ENCODE results near the gene MYOM1.
"Not testable (repeated sequence)": the region's sequence is repeated elsewhere in the genome, so short reads cannot be mapped to it uniquely, and the experiment has no call there.

The MYOM1 gene

DNA sequence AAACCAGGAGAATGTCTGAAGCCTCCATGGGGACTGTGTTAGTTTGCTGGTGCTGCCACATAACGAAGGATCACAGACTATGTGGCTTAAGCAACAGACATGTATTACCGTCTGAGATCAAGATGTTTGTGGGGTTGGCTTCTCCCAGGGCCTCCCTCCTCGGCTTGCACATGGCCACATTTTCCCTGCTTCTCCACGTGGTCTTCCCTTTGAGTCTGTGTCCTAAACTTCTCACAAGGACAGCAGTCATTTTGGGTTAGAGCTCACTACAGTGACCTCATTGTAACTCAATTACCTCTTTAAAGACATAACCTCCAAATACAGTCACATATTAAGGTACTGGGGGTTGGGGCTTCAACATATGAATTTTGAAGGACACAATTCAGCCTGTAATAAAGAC lies 162.2 kb downstream of the MYOM1 start:
- DNase-seq (ENCODE audit: low spot score): no peak

DNA sequence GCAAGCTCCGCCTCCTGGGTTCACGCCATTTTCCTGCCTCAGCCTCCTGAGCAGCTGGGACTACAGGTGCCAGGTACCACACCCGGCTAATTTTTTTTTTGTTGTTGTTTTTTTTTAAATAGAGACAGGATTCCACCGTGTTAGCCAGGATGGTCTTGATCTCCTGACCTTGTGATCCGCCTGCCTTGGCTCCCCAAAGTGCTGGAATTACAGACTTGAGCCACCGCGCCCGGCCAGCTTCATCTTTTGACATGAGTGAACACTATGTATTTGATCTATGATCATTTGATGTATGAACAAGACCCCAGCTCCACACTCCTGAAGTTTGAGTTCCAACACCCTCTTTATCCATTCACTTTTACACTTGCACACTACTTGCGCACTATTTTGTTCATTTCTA lies 163.5 kb downstream of the MYOM1 start:
- no peak for DNase-seq (ENCODE audit: low spot score)

DNA sequence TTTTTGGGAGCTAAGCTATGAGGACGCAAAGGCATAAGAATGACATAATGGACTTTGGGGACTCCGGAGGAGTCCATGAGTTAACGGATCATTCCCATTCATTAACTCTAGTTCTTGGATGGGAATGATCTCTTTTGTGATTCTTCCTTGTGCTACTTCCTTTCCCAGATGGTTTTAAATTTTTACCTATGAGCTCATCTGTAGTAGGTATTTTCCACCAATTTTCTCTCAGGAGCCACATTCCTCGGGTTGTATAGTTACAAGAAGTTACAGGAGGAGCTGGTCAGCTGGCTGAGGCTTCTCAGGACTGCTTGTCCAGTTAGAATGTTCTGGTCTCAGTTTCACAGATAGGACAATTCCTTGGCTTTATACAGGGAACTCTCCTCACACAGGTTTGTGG lies 164.0 kb downstream of the MYOM1 start:
- DNase-seq (ENCODE audit: low spot score): no peak

DNA sequence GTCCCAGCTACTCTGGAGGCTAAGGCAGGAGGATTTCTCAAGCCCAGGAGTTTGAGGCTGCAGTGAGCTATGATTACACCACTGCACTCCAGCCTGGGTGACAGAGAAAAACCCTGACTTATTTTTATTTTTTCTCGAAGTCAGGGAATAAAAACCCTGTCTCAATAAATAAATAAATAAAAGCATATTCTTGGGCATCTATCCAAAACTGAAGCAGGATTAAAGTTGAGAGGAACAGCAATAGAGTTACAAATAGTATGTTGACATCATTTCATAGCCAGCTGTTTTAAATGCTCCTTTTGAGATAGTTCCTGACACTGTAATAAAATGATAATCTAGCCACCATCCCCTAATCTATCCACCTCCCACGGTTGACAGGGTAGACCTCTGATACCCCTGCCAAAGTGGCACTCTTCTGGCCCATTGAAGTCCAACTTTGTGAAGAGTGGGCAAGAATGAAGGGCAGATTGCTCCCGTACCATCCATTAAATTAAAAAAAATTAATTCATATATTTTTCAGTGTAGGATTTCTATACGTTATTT lies 164.5 kb downstream of the MYOM1 start:
- no peak for DNase-seq (ENCODE audit: low spot score)

DNA sequence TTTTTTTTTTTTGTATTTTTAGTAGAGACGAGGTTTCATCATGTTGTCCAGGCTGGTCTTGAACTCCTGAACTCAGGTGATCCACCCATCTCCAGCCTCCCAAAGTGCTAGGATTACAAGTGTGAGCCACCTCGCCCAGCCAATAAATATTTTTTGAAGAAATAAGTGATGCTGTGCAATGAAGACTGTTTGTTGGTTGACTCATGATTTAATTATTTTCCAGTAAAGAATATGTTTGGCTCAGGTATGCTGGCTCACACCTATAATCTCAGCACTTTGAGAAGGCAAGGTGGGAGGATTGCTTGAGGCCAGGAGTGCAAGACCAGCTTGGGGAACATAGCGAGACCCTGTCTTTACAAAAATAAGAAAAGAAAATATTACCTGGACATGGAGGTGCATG lies 165.0 kb downstream of the MYOM1 start:
- DNase-seq (ENCODE audit: low spot score): no peak

DNA sequence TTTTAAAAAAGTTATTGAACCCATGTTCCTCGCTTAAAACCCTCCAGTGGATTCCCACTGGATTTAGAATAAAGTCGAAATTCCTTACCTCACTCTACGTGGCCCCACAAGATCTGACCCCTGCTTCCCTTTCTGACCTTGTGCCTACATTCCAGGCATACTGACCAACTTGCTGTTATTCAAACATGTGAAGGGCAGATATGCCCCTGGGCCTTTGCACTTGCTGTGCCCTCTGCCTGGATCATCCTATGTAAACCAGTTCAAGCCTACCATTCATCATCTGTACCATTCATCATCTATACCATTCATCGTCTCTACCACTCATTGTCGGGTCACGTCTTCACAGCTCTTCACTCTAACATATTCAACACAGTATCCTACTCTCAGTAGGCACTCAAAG lies 165.6 kb downstream of the MYOM1 start:
- DNase-seq (ENCODE audit: low spot score): no peak

DNA sequence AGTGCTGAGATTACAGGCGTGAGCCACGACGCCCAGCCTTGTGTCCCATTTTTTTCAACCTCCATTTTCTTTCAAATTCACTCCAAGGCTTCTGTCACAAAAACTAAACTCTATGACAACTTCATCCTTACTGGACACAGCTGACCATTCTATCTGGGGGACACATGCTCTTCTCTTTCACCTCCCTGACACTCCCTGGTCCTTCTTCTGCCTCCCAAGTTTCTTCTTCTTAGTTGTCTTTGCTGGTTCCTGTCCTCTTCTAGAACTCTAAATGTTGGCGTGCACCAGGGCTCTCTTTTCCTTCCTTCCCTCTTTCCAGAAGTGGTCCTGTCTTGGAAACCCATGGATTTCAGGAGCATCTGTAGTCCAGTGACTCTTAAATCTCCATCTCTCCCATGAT lies 166.7 kb downstream of the MYOM1 start:
- no peak for DNase-seq (ENCODE audit: low spot score)

DNA sequence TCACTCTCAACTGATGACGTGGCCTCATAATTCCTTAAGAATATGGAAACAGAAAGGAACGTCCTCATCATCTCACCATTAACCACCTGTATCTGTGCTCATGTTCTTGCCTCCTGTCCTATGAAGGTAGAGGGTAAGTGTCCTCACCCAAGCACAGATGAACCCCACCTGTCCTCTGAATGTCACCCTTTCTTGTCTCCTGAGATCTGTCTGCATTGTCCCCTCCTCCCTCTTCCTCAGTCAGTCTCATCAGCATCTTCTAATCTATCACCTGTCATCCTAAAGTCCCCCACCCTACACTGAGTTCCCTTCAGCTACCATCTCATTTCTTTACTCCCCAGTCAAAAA lies 167.4 kb downstream of the MYOM1 start:
- no peak for DNase-seq (ENCODE audit: low spot score)

DNA sequence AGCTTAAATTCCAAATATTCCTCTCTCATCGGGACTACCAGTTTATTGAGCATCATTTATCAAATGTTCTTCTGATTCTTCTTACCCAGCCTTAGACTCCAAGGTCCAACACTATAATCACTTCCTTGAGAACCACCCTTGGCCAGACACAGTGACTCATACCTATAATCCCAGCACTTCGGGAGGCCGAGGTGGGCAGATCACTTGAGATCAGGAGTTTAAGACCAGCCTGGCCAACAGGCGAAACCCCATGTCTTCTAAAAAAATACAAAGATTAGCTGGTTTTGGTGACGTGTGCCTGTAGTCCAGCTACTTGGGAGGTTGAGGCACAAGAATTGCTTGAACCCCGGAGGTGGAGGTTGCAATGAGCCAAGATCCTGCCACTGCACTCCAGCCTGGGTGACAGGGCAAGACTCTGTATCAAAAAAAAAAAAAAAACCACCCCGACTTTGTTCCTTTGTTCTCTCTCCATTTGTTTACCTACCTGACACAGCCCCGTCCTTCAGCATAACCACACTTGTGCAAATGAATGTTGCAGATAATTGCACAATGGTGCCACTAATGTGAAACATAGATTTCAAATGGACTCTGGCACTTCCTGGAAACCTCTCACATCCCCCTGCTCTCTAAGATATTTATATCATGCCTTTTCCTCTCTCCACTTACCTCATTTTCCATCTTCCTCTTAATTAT lies 167.9 kb downstream of the MYOM1 start:
- no peak for DNase-seq (ENCODE audit: low spot score)

DNA sequence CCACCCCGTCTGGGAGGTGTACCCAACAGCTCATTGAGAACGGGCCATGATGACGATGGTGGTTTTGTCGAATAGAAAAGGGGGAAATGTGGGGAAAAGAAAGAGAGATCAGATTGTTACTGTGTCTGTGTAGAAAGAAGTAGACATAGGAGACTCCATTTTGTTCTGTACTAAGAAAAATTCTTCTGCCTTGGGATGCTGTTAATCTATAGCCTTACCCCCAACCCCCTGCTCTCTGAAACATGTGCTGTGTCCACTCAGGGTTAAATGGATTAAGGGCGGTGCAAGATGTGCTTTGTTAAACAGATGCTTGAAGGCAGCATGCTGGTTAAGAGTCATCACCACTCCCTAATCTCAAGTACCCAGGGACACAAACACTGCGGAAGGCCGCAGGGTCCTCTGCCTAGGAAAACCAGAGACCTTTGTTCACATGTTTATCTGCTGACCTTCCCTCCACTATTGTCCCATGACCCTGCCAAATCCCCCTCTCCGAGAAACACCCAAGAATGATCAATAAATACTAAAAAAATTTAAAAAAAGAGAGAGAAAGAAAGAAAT lies 169.8 kb downstream of the MYOM1 start:
- DNase-seq (ENCODE audit: low spot score): not testable (repeated sequence)

DNA sequence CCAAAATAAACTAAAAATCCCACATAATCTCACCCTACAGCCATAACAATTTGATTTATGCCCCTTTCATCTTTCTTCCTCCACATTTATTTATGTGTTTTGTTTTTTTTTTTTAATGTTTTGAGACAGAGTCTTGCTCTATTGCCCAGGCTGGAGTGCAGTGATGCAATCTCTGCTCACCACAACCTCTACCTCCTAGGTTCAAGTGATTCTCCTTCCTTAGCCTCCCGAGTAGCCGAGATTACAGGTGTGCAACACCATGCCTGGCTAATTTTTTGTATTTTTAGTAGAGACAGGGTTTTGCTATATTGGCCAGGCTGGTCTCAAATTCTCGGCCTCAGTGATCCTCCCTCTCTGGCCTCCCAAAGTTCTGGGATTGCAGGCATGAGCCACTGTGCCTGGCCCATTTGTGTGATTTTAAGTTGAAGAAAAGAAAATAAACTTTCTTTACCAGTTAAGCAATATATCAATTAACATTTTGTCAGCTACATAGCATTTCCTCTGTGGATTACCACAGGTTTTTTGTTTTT lies 170.9 kb downstream of the MYOM1 start:
- DNase-seq (ENCODE audit: low spot score): no peak

DNA sequence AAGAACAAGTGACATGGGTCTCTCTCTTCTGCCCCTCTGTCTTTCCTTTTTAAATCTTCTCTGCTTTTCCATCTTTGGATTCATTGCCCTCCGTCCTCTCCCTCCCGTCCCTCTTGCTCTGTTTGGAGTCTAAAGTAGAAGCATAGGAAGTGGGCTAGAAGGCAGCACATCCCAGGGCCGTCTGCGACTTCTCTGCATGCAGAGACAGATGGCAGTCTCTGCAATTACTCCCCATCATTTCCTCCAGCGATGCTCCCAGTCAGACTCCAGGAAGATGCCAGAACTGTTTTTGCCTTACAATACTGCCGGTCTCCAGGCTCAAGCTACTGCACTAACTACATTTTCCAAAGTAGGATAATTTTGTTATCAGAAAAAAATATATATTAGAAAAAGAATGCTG lies 171.6 kb downstream of the MYOM1 start:
- DNase-seq (ENCODE audit: low spot score): peak; percentile 26

DNA sequence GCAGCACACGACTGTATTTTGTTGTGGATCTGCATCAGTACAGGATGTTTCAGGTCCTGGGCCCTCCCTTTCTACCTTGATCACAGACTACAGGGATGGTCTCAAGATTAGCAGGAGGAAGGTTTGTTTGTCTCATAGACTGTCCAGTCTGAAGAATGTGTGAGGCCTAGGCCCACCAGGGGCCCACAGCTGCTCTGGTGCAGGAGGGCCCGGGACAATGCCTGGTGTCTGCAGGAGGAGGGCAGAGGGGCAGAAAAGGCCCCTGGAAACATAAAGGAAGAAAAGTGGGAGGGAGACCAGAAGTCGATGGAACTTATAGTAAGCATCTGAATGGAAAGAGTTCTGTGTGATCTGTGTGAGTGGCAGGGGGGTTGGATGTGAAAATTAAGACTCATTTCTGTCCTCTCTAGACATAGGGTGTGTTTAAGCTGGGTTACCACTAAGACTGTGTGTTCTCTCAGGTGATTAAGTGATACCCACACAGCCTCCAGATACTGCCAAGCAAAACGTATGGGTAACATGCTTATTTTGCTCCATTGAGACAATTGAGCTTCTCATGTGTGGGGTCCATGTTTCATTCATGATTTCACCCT lies 173.5 kb downstream of the MYOM1 start:
- no peak for DNase-seq (ENCODE audit: low spot score)

DNA sequence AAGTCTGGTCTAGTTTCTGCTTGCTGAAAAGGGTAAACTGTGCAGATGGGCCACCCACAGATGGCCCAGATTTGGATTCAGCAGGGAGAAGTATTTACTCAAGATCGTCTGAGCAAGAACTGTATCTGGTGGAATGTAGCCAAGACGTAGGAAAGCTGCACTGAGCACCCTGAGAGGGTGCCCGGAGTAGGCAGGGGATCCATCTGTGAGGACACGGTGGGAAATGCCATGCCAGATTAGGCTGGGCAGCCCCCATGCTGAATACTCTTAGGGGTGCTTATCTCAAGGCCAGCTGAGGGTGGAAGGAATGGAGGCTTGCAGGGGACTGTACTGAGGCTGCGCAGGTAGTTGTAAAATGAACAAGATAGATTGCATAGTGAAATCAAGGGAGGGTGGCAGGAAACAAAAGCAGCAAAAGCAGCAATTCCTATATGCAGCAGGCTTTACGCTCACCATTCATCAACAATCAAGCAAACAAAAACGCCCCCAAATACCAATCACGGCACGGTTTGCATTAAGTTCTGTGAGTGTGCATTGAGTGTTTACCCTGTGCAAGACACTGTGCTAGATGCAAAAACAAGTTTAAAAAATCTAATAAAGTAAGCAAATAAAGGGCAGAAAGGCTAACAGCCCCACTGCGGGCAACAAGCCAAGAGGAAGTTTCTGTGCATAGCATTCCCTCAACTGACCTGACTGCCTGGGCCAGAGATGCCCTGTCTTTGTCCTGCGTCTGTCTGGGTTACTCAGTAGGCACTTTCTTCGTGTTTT lies 174.7 kb downstream of the MYOM1 start:
- no peak for DNase-seq (ENCODE audit: low spot score)

DNA sequence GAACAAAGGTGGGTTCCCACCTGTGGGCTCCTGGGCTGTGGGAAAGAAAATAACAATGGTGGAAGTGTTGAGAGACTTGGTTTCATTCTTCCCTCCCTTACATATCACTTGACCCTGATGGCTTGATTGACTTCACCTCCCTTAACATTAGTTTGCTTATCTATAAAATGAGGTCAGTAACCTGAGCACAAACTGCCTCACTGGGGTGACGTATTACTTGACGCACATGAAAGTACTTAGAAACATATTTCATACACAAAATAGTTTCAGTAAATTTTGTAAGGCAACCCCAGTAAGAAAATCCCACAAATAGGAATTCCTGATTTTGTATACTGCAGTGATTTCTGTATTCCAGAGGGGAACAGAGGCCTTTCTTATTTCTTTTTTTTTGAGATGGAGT lies 177.4 kb downstream of the MYOM1 start:
- DNase-seq (ENCODE audit: low spot score): no peak

DNA sequence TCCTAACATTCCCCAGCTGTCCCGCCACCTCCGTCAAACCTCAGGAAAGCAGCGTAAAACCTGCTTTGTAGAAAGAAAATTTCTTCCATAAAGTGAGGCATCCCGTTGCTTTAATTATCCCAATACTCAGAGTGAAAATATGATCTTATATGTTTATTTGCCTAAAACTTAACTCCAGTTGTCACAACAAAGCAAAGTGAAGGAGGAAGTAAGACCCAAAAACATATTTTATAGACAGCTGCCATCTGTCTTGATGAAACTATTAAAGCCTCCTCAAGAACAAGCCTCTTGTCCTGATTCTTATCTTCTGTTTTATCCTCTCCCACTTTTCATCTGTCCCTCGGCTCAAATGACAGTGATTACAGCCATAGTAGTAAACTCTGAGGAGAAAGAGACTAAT lies 177.9 kb downstream of the MYOM1 start:
- DNase-seq (ENCODE audit: low spot score): no peak

DNA sequence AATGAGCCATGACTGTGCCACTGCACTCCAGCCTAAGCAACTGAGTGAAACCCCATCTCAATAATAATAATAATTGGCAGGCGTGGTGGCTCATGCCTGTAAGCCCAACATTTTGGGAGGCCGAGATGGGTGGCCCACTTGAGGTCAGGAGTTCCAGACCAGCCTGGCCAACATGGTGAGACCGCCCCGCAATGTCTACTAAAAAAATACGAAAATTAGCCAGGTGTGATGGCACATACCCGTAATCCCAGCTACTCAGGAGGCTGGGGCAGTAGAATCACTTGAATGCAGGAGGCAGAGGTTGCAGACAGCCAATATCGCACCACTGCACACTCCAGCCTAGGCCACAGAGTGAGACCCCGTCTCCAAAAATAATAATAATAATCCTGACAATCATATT lies 178.9 kb downstream of the MYOM1 start:
- no peak for DNase-seq (ENCODE audit: low spot score)

DNA sequence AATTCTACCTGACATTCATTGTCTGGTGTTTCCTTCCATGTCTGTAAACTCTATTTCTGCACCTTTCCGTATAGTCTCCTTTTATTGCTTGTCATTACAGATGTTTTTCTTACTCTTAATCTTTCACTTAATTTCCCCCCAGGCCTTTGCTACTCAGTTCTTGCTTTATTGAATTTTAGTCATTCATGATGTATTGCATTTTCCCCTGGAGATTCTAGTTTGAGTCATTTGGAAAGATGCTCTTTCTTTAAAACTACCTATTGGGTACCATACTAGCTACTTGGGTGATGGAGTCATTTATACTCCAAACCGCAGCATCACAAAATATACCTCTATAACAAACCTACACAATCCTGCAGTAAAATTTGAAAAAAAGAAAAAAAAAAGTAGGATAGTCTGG lies 179.6 kb downstream of the MYOM1 start:
- DNase-seq (ENCODE audit: low spot score): no peak

DNA sequence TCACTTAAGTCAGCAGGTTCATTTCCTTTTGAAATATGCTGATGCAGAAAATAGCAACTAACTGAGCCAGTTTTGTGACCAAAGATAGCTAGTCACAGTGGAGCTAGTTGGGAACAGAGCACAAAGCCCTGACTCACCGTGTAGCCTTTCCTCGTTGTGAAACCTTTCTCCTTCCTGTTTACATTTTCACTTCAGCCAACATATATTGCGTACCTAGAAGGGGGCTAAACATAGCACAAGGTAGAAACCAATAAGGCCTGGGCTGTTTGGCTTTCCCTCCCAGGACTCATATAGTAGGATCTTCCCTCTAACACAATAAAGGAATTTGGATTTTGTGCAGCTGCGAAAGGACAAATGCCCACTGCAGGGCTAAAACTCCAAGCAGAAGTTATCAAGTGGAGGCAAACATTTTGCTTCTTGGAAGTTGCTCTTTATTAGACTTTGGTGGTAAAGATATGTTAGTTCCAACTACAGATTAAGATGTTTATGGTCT lies 182.3 kb downstream of the MYOM1 start:
- no peak for DNase-seq (ENCODE audit: low spot score)

DNA sequence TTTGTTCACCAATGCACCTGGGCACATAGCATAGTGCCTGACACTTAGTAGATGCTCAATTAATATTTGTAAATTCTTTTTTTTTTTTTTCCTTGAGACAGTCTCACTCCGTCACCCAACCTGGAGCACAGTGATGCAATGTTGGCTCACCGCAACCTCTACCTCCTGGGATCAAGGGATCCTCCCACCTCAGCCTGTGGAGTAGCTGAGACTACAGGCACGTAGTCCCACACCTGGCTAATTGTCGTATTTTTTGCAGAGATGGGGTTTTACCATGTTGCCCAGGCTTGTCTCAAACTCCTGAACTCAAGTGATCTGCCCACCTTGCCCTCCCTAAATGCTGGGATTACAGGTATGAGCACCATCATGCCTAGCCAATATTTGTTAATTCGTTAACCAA lies 183.7 kb downstream of the MYOM1 start:
- DNase-seq (ENCODE audit: low spot score): no peak

DNA sequence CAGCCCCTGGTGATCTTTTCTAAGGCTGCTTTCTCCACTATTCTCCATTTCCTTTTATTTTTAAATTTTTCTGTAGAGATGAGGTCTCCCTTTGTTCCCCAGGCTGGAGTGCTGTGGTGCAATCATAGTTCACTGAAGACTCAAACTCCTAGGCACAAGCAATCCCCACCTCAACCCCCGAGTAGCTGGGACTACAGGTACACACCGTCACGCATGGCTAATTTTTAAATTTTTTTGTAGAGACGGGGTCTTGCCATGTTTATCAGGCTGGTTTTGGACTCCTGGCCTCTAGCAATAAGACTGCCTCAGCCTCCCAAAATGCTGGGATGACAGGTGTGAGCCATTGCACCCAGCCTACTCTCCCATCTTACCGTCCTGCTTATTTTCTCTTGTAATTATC lies 184.1 kb downstream of the MYOM1 start:
- no peak for DNase-seq (ENCODE audit: low spot score)

DNA sequence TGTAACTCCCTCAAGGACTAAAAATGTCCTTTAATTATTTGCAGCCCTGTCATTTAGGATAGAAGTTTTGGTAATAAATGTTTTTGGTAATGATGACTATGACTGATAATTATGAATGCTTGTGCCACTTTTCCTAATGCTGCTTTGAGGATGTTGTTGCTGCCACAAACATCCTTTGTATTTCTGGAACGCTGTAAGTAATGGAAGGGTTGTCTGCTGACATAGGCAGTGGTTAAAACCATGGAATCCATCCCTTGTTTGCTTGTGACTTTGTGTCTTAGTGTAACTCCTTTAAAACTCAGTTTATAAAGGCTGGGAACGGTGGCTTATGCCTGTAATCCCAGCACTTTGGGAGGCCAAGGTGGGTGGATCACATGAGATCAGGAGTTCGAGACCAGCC lies 187.0 kb downstream of the MYOM1 start:
- no peak for DNase-seq (ENCODE audit: low spot score)

Measured in globus pallidus (tissue), 1 donor.